Stimulated activated CD8-positive, alpha-beta memory T cell treated with anti-CD3 and anti-CD28 coated beads, Interleukin-2, amount 100 ng/mL, for 48 hours (primary cell): Measurements from ENCODE around the gene USF1.

ENCODE experiments used
- DNase-seq, 2 donors: peaks; one replicate each; pipeline ENCODE4 v3.0.0-alpha.2; 2020; ENCODE audit warnings: low read depth in 2 of 2

The USF1 gene, protein sequence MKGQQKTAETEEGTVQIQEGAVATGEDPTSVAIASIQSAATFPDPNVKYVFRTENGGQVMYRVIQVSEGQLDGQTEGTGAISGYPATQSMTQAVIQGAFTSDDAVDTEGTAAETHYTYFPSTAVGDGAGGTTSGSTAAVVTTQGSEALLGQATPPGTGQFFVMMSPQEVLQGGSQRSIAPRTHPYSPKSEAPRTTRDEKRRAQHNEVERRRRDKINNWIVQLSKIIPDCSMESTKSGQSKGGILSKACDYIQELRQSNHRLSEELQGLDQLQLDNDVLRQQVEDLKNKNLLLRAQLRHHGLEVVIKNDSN

DNA sequence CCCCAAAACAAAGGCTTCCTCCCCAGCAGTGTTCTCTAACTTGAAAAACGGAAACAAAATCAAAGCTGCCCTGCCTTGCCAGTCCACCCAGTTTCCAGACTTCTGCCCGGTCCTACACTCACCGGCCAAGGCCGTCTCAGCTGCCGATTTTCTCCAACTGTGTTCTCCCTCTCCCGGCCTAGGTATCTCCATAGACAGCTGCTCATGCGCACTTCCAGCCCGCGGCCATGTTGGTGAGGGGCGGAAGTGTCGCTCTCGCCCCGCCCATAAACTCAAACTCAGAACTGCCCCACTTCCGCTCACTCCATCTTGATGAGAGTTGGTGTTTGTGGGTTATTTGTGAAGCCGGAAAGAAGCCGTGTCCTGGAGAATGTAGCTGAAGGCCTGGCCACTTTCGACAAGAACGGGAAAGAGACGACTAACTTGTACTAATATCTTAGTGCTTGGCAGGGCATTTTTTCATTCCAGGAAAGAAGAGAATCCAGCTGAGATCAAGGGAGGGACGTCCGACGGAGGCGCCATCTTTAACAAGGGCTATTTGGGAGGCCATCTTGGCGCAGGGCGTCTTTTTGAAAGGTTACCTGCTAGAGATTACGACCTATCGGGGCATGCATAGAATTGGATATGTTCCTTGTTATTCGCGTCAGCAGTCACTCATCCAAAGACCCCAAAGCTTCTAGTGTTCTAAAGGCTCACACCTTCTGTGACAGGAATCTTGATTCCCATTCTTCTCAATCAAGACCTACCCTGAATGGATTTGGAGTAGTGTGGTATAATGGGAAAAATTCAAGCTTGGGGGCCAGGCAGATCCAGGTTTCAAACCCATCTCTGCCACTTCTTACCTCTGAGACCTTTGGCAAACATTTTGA, at the start of gene USF1:
Gene USF1, minus strand, starts transcription at position 242 of the 869 bp plus-strand sequence. CDS start 2,702 bp downstream, outside the sequence.
- DNase-seq = peak; percentile 79 to 89

DNA sequence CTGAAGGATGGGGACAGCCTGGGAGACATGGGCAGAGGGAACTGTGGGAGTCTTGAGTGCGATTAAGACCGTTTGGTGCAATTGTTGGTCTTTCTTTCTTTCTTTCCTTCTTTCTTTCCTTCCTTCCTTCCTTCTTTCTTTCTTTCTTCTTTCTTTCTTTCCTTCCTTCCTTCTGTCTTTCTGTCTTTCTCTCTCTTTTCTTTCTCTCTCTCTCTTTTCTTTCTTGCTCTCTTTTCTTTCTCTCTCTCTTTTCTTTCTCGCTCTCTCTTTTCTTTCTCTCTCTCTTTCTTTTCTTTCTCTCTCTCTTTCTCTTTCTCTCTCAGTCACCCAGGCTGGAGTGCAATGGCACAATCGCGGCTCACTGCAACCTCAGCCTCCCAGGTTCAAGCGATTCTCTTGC, 49.5 kb upstream of the USF1 start:
- no peak for DNase-seq

DNA sequence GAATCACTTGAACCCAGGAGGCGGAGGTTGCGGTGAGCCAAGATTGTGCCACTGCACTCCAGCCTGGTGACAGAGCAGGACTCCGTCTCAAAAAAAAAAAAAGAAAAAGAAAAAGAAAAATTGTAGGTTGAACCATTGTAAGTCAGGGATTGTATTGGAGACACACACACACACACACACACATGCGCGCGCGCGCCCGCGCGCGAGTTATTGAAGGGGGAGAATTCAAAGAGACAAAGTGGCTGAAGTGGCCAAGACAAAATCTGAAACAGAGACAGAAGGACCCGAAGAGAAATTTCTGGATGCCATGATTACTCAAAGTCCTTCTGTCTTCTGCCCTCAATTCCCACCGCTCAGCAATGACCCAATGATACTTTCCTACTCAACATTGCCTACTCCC, 48.7 kb upstream of the USF1 start:
- DNase-seq = no peak

DNA sequence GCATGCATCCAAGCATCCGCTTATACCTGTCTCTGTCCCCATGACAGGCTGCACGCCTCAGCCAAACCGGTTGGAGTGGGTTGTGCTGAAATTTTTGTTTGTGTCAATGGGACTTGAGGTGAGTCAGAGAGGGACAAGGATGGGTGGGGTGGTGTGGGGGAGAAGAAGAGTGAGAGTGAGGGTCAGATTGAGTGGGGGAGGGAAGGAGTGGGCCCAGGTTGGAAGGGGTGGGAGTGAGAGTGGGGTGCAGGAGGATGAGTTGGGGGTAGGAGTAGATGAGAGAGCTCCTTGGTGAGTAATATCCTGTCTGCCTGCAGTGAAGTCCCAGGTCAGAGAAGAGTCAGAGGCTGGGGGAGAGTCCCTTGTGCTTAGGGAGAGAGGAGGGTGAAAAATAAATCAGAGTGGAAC, 46.8 kb upstream of the USF1 start:
- DNase-seq = no peak

DNA sequence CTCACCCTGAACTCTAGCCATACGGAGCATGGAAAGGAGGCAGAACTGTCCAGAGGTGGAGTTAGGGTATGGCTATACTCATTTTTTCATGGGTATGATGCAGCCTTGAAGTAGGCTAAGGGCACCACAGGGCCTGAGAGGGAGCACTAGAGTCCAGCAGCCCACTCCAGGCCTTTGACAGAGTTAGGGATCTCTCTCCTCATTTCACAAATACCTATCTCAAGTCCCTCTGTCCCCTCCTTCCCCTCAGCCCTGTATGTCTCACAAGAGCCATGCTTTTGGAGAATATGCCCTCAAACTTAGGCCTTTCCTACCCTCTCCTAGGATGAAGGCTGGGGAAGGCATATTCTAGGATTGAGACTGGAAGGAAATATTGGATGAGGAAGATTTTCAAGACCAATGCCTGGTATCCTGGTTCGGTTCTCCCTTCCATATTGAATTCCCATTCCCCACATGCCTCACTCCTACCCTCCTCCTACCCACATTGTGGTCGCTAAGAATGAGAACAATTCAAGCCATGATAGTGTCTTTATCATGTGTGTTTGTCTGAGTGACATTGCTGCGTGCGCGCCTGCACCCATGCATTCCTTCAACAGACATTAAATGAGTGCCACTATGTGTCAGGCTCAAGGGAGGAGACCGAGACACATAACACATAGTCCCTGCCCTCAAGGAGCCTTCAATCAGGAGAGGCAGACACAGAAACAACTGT, 46.2 kb upstream of the USF1 start:
- no peak for DNase-seq

DNA sequence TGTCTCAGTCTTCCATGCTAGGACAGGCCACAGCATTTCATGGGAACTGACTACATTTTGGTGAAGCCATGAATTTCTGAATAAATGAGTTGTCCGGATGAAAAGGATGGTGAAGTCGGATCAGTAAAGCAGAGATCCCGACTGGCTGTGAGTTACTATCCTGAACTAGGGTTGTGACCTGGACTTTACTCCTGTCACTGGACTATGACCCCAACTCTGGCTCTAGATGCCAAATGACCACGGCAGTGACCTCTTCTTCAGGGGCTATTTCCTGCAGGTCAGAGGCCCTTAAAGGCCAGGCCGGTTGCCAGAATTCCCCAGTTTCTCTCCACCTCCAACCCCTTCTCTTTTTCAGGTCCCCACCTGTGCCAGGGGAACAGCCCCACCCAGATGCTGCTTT, 45.3 kb upstream of the USF1 start:
- DNase-seq = no peak

DNA sequence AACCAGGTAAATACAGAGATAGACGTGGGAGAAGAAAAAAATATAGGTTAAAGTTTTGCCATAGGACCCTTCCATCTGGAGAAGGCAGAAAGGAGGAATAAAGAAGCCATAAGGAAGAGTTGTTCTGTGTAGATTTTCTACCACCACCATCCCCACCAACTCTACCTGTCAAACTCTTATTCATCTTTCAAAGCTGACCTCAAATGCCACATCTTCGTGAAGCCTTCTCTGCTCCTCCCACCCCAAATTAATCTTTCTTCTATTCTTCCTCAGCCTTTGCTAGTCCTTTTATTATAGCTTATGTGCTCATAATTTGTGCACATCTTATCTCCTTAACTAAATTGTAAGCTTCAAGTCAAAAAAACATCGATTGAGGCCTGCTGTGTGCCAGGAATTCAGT, 44.8 kb upstream of the USF1 start:
- no peak for DNase-seq

DNA sequence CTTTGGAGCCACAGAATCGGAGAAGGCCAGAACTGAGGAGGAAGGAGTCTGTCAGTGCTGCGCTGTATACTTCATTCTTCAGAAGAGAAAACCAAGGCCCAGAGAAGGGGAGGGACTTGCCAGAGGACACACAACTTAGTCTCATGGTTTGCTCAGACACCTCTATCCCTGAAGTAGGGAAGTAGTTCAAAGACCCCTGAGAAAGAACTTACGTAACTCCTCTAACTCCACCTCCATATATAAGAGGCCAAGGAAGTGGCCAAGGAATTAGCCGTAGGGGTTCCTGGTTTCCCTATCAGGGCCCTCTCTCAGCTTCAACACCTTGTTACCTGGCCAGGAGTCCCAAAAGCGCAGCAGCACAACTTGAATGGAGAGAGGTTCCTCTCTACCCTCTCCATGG, 44.2 kb upstream of the USF1 start:
- DNase-seq = no peak

DNA sequence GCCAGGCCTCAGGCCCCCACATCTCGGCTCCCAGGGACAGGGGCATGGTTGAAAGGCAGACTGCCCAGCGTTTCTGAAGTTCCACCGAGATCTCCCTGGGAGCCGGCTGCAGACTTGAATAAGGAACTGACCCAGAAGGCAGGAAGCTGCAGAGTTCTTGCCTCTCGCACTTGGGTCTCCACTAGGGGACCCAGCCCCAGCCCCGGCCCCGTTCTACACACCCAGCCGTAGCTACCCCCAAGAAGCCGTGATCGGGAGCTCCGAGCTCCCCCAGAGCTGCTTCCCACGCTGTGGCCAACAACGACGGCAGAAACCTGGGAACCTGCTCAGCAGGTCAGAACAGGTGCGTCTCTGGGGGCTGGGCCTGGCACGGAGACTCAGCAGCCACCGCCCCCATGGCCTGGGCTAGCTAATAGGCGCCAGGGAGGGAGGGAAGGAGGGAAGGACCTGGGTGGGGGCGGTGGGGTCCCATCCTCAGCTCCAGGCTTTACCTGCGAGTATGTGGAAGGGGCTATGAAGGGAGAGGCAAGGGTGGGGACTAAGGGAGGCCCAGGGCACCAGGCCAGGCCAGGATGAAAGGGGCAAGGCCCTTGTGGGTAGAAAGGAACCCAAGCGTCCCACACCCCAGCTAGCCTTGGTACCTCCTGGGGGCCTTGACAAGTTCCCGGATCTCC, 43.6 kb upstream of the USF1 start, which contains the start of gene NECTIN4:
Gene NECTIN4, minus strand, starts transcription at position 308 of the 674 bp plus-strand sequence. Its CDS starts 262 bp downstream, at position 46.
- DNase-seq = no peak

DNA sequence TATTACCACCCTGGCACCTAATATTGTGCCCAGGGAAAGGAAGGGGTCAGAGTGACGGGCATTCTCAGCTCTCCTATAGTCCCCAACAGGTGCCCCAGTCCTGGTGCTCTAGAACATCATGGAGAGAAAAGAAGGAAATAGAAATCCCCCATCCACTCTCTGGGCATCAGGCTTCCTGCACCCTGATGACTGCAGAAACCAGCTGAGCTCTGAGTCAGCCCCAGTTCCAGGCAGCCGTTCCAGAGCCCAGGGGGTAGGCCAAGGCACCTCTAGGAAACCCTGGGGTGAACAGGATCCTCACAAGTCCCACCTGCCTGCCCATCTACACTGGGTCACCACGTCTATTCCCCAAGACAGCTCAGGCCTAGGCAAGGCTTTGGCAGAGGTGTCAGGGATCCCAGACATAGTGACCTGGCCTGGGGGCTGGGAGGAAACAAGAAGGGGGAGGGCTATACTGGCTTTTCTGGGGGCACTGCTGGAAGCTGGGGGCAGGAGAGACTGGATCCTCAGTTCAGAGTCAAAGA, 42.9 kb upstream of the USF1 start:
- no peak for DNase-seq

DNA sequence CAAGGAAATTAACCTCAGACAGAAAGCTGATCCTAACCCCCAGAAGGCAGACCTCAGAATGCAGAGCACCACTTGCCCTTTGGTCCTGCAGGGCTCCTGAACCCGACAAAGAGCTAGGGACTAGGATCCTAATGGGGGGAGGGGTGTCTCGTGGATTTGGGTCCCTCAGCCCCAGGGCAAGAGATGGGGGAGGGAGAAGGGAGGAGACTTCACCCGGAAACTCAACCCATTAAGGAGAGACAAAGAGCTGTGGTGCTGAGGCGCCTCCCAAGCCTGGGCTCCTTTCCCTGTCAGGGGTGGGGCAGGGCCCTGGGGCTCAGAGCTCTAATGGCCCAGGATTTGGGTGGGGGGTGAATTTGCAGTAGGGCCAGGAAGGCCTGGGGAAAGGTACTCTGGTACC, 40.7 kb upstream of the USF1 start:
- DNase-seq = no peak

DNA sequence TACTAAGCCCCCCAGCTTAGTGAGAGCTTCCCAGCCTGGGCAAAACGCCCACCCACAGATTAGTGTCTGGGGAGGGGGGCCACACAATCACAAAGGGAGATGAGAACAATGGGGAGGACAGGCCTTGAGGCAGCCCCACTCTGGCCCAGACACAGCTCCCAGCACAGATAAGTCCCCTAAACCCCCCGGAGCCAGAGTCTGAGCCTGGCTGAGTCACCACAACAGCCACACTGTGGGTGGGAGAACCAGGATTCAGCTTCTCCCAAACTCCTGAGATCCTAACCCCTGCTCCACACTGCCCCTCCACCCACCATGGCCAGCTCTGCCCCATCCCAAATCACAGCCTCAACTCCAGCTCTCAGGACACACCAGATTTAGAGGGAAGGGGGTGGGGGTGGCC, 39.4 kb upstream of the USF1 start:
- DNase-seq = no peak

DNA sequence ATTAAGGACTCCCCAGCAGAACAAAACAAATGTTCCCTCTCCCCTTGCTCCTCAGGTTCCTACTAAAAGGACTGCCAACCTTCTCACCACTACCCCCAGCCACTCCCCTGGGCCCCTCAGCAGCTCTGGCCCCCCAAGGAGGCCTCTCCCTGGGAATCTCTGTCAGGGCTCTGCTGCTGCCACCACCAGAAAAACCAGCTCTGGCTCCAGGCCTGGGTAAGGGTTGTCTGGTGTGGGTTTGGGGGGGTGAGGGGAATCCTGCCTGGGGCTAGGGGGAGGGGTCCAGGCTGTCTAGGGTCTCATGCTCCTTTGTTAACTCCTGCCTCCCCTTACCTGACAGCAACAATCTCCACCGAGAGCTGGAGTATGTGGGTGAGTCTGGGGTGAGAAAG, 38.8 kb upstream of the USF1 start:
- DNase-seq = no peak

DNA sequence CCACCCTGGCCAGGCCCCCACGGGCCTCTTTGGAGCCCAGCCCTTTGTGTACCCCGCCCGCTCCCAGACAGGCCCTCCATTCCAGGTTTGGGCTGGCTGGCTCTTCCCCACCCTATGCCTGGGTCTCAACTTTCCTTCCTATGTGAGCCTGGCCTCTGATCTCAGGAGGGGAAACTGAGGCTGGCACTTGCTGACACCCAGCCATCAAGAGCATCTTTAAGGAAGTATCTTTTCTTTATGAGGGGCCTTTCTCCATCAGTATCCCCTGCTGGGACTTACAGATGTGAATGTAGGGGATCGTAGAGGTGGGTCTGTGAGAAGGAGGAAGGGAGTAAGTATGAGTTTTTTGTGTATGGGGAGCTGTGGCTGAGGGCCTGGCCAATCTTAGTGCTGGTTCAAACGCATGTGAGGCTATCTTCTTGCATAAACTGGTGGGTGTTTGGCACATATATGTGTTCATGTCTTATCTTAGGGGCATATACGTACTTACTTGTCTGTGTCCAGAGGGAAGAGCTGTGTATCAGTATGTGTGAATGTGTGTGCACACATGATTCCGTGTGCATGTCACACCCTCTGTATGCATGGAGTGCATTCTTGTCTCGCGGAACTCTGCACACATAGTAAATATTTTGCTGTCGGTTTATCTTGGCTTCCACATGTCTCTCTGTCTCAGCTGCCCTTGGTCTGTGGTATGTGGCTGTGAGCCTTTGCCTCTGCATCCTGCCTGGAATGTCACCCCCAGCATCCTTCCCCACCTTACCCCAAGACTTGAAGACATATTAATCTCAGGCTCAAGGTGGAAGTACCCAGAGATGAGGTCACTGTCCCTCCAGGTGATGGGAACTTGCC, 38.2 kb upstream of the USF1 start:
- DNase-seq = no peak

DNA sequence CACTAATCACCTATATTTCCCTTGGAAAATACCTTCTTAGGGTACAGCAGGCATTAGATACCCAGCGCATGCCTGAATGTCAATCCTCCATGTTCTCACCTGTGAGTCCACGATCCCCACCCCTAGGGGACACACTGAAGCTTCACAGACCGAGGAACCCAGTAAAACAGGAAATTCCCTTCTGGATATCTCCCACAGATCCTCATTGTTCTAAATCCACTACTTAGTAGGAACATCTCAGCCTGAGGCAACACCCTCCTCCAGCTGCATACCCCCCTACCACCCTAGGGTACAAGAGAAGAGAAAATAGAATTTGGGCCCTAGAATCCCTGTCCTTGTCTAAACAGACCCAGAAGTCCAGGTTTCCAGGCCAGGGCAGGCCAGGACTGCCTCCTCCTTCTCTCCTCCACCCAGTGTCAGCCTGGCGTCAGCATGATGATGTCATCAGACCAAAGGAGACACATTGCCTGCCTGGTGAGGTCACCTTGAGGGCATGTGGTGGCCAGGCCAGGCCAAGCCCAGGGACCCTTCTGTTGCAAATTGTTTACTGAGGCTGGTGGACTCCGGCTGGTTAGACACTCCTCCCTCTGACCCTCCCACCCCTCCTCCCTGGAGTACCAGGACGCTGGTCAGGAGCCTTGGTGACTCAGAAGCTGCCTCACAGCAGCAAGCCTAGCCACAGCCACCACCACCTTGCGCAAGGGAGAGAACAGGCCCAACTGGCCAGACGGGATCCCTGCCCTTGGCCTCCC, 37.4 kb upstream of the USF1 start:
- DNase-seq = no peak

DNA sequence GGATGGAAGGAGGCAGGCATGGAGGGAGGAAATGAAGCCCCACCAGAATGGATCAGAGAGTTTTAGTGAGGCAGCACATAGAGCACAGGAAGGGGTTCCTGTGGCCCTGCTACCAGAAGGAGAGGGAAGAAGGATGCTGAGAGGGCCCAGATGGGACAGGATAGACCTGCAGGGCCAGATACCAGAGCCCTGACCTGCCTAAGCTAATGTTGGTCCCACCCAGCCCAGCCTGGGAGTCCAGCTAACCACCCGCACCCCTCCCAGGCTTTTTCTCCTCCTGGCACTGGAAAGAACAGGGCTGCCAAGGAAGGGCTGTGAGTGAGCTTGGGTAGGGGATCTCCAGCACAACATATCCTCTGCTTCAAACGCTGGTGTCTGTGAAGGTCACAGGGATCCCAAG, 36.7 kb upstream of the USF1 start:
- no peak for DNase-seq

DNA sequence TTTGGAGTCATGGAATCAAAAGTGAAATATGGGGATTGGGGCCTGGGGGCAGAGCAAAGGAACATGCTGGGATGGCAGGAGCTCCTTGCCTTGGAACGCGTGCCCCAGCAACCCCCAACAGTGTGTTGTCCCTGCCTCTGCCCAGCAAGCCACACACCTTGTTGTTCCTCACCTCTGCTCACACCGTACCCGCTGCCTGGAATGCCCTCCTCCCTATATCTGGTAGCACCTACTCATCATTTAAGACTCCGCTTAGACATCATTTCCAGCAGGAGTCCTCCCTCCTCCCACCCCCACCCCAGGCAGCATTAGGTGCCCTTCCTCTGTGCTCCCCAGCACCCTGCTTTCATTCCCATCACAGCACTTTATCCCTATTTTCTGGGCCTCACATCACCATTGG, 35.7 kb upstream of the USF1 start:
- no peak for DNase-seq

DNA sequence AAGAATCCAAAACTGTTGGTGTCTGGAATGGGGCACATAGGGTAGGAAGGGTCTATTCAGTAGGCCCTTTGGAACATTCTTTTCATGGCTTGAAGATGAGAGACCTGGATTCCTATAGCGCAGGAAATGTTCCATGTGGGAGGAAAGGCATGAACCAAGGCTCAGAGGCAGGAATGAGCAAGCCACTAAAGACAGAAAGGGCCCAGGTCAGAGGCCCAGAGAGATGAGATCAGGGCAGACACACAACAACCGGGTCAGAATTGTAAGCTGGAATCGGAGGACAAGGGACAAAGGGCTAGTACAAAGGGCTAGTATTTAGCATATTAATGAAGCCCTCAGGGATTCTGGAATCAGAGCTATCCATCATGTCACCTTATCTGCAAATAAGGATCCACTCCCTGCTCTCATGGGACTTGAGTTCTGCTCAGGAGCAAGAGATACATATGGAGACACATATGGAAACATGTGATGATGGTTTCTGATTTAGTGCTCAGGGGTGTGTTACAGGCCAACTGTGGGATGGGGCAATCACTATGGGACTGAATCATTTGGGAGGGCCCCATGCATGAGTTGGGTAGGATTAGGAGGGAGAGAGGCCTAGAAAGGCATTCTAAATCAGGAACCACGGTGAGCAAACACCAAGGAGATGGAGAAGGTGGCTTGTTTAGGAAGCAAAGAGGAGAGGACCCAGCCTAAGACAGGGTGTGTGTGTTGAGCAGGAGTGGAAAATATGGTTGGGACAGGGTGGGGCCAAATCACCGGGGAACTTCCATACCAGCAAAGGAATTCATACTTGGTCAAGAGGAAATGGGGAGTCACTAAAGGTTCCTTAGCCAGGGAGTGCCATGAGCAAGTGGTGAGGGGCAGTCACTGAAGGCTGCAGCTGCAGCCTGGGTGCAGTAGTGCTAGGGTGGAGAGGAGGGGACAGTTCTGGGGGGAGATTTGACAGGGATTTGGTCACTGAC, 34.9 kb upstream of the USF1 start:
- DNase-seq = no peak
